Activated CD4-positive, CD25-positive, alpha-beta regulatory T cell treated with anti-CD3 and anti-CD28 coated beads, Interleukin-2, amount 50 U/mL, for 16 hours (primary cell): ENCODE results near the gene HSF2BP.
"Not testable (repeated sequence)": the region's sequence is repeated elsewhere in the genome, so short reads cannot be mapped to it uniquely, and the experiment has no call there.

ENCODE experiments used
- DNase-seq: peaks from one replicate; pipeline ENCODE4 v3.0.0-alpha.2; 2020; ENCODE audit warnings: low read depth, low spot score

Gene HSF2BP

DNA sequence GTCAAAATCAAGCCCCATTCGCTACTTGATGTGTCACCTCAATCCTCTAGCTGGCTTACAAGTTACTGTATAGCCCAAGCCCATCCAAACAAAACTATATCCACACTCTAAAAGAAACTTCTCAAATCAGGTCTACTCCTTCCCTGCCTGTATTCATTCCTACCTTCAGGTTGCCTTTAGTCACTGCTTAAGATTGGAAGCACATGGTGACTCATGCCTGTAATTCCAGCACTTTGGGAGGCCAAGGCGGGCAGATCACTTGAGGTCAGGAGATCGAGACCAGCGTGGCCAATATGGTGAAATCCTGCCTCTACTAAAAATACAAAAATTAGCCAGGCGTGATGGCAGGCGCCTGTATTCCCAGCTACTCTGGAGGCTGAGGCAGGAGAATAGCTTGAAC, 7.4 kb downstream of the HSF2BP start:
- DNase-seq = not testable (repeated sequence)

DNA sequence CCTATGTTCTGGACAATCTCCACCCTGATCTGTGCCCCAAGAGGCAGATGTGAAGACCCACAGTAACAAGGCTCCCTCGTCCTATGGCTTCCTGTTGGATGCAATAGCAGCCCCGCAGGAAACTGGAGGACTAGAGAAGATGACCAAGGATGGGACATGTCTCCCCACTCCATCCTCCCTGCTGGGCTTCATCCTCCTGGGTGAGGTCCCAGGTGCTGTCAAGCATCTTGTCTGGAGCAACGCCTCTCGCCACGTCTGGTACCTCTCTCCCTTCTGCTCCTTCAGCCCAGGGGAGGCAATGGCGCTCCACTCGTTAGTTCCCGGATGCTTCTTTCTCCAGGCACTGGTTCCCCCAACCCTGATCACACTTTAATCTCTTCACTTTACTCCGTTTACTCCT, 11.1 kb downstream of the HSF2BP start:
- DNase-seq = no peak

DNA sequence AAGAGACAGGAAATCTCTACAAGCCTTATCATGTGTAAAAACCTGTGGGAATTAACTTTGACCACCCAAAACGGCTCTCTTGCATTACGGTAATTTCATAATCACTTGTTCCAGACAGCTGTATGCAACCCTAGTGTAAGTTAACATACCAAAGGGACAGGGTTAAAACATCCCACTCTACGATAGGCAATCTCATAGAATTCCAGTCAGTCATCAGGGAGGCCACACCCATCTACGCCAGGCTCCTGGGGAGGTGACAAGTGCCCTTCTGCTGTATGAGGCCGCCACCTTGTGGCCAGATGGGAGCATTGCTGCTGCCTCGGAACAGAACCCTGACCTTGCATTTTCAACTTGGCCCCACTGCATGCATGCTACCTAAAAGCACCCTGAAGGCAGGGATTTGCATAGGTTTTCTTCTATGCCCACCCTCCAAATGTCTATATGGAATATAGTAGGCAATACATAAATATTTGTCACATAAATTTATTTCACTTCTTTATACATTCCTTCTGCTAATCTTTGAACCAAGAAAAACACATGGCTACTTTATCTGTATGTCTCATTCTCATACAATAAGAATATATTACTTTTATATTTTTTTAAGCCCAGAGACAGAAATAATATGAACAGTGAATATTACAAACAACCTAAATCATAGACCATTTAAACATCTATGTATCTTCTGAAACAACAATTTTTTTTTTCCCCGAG, 12.6 kb downstream of the HSF2BP start:
- DNase-seq = peak; percentile 73

DNA sequence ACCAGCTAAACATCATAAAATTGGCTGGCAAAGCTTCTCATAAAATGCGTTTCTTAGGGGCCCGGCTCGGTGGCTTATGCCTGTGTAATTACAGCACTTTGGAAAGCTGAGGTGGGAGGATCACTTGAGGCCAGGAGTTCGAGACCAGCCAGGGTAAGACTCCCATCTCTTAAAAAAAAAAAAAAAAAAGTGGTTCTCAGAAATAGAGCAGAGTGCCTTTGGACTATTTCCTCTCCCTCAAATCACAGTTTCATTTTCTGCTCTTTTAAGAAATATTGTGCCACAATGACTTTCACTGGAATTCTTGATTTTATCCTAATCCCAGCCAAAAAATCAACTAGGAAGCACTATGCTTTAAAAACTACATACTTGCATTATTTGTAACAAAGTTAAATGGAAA, 13.3 kb downstream of the HSF2BP start:
- DNase-seq = no peak

DNA sequence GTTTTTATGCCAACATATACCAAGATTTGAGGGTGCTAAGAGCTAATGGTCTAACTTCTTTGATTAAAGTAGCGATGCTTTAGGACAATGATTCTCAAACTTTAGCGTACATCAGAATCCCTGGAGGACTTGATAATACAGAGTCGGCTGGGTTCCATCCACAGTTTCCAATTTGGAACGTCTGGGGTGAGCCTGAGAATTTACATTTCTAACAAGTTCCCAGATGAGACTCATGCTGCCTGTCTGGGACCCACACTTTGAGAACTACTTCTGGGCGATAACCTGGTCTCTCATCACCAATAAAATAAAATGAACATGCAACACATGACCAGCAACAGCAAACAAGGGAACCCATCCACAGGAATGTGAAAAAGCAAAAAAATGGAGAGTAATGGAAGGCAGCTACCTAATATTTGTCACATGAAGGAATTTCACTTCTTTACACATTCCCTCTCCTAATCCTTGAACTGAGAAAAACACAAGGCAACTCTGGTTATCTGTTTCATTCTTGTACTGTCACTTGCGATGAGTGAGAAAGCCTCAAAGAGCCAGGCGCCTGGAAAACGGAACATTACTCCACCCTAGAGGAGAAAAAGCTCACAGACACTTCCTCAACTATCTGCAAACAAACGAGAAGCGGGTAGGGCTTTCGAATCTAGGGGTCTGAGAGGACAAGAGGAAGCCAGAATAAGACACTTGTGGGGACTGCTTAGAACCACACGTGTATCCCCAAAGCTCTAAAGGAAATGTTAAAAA, 14.0 kb downstream of the HSF2BP start:
- DNase-seq = no peak

DNA sequence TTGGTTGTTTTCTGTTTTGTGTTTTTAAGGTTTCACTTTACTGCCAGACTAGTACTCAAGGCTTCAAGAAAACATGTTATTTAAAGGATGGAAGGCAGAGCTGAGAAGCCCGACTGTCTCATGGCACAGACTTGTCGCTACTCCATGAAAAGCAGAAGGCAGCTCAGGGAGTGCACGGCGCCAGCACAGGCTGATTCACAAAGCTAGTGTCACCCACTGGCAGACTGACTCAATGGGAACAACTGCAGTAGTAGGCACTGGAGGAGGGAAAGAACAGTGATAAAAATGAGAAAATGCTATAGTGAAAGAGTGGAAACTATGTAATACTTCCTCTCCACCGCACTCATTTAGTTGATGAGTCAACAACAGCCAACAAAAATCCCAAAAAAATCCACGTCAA, 14.7 kb downstream of the HSF2BP start:
- DNase-seq = no peak

DNA sequence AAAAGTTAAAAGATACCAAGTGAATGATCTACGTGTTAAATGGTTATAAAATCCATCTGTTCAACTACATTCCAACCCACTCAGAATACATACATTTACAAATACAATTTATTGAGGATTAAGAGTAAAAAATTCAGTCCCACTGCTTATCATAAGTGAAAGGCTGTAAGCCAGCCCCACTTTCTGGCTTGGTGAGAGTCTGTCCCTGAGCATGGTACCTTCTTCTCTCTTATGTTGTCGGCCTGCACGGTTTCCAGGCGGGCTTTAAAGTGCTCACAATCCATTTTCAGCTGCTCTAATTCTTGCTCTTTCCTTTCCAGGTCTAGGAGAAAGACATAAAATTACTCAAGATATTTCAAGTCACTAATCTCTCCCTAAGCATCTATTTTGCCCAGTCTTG, 15.2 kb downstream of the HSF2BP start:
- no peak for DNase-seq

DNA sequence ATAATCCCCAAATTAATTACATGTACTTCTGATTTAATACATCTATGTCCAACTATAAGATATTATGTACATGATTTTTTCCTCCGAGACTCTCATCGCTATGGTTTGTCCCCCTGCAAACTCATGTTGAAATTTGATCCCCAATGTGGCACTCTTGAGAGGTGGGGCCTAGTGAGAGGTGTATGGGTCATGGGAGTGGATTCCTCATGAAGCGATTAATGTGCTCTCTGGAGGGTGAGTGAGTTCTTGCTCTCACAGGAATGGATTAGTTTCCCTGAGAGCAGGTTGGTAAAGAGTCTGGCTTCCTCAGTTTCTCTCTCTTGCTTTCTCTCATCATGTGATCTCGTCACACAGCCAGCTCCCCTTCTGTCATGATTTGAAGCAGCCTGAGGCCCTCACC, 16.1 kb downstream of the HSF2BP start:
- DNase-seq = no peak

DNA sequence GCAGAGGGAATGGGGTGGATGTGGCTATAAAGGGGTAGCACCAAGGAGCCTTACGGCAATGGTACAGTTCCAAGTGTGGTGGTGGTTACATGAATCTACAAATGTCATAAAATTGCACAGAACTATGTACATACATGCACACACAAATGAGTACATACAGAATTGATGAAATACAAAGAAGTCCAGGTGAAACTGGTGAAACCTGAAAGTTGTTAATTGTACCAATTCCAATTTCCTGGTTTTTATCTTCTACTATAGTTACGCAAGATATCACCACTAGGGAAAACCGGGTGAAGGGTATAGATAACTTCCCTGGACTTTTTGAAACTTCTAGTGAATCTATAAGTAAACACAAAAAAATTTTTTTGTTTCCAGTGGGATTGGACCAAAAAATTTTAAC, 18.9 kb downstream of the HSF2BP start:
- no peak for DNase-seq

DNA sequence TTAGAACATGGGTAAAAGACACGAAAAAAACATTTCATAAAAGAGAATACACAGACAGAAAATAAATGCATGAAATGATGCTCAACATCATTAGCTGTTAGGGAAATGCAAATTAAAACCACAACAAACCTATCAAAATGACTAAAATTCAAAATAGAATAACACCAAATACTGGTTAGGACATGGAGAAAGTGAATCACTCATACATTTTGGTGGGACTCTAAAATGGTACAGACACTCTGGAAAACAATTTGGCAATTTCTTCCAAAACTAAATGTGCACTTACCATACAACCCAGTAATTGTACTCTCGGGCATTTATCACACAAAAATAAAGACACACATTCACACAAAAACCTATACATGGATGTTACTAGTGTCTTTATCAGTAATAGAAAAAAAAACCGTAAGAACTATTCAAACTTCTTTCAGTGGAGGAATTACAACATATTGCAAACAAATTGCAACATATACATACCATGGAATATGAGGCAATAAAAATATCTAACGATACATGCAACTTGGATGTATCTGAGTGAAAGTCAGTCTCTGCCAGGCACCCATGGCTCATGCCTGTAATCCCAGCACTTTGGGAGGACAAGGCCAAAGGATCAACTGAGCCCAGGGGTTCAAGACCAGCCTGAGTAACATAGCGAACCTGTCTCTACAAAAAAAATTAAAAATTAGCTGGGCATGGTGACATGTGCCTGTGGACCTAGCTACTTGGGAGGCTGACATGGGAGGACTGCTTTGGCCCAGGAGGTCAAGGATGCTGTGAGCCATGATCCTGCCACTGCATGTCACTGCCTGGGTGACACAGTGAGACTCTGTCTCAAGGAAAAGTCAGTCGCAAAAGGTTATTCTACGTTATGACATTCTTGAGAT, 19.6 kb downstream of the HSF2BP start:
- DNase-seq = no peak

DNA sequence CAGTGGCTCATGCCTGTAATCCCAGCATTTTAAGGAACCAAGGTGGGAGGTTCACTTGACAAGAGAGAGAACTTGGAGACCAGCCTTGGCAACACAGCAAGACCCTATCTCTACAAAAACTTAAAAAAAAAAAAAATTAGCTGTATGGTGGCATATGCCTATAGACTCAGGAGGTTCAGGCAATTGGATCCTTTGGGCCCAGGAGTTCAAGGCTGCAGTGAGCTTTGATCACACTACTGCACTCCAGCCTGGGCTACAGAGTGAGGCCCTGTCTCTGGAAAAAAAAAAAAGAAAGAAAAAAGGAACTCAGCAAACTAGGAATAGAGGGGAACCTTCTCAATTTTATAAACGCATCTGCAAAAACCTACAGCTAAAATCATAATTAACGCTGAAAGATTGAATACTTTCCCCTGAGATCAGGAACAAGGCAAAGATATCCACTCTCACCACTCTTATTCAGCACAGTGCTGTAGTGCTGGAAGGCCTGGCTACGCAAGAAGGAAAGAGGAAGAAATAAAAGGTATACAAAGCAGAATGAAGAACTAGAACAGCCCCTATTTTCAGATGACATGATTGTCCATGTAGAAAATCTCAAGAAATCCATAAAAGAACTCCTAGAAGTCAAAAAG, 21.6 kb downstream of the HSF2BP start:
- no peak for DNase-seq

DNA sequence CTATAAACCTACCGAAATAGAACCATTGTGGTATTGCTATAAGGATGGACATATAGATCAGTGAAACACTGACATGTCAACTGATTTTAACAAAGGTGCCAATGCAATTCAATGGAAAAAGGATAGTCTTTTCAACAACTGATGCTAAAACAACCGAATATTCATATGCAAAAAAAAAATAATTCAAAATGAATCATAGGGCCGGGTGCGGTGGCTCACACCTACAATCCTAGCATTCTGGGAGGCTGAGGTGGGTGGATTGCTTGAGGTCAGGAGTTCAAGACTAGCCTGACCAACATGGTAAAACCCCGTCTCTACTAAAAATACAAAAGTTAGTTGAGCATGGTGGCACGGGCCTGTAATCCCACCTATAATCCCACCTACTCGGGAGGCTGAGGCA, 23.9 kb downstream of the HSF2BP start:
- no peak for DNase-seq

DNA sequence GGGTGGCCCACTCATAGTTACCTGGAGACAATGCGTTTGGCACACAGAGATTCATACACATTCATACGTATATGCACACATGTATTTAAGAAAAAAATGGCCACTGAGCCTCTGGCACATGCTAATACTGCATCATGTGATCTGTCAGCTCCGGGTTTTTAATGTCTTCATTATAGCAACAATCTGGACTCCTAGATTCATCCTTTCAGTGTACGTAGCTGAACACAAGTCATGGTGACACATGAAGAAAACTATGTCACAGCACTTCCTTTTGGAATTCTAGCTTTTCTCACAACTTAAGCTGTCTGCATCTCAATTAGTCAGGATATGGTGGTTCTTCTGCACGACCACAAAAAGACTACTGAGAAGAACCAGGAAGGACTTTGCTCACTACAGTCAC, 24.7 kb downstream of the HSF2BP start:
- no peak for DNase-seq

DNA sequence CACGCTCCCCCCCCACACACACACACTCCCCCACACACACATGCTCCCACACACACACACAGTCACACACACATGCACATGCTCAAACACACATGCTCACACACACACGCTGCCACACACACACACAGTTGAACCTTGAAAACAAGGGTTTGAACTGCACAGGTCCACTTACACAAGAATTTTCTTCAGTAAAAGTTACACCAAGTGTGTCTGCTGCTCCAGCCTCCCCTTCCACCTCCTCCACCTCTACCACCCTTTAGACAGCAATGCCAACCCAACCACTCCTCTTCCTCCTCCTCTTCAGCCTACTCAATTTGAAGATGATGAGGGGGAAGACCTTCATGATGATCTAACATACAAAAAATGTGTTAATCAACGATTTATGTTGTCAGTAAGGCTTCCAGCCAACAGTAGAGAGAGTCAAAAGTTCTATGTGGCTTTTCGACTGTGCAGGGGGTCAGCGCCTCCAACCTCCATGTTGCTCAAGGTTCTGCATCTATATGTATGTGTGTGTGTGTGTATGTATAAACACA, 26.8 kb downstream of the HSF2BP start:
- DNase-seq = no peak

DNA sequence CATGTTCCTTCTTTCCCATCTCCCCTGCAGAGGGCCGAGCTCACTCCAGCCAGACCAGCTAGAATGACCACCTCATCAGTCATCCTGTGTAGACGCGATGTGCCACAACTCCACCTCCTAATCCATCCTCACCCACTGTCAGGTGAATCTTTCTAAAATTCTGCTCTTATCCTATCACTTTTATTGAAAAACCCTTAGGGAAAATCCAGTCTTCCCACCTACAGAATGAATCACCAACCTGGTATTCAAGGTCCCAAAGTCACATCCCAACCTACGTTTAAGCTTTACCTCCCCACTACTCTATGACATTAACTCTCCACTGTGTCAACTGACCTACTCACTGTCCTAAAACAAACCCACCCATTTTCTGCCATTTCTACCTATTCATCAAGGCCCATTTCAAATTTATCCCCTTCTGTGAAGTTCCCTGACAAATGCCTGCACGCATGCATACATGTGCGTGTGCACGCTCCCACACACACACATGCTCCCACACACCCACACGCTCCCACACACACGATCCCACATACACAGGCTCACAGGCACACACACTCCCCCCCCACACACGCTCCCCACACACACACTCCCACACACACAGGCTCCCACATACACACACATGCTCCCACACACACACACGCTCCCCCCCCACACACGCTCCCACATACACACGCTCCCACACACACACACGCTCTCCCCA, 27.7 kb downstream of the HSF2BP start:
- no peak for DNase-seq

DNA sequence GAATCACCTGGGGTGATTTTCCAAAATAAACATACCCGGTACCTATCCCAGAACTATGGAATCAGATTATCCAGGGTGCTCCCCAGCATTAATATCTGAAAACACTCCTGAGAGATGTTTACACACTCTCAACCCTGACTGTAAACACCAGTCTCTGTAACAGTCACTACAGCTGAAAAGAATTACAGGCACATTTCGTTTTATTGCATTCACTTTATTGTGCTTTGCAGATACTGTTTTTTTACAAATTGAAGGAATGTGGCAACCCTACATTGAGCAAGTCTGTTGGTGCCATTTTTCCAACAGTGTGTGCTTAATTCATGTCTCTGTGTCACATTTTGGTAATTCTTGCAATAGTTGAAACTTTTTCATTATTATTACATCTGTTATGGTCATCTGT, 31.8 kb downstream of the HSF2BP start:
- no peak for DNase-seq

DNA sequence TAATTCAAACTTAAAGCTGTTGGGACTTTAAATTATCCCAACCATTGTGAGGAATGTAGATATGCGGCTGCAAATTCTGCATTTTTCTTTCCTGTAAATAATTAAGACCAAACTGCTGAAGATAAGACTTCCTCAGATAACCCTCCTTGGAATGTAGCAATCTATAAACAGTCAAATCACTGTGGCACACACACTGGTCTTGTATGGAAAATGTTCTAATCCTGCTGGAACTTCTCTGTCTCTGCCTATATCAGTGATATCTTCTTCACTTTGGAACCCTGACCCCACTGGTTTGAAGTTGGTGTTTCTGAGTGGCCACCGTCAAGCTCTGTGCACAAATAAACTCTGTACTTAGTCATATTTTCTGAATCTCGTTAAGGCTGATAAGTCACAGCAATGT, 32.9 kb downstream of the HSF2BP start:
- no peak for DNase-seq

DNA sequence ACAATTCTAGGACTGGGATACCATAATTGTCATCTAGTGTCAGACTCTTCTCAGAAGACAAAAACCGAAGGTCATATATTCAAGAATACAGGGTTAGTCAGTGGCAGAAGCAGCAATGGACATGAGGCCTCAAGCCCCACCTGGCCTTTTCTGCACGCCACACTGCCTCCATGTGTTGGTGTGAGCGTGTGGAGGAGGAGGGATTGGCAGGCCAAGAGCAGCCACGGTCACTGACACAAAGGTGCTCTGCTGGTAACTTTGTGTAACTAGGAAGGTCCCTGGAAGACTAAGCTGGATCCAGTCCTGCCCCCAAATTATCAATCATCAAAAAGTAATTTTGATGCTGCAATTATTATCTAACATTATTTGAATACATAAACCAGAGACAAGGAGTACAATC, 34.9 kb downstream of the HSF2BP start:
- DNase-seq = no peak

DNA sequence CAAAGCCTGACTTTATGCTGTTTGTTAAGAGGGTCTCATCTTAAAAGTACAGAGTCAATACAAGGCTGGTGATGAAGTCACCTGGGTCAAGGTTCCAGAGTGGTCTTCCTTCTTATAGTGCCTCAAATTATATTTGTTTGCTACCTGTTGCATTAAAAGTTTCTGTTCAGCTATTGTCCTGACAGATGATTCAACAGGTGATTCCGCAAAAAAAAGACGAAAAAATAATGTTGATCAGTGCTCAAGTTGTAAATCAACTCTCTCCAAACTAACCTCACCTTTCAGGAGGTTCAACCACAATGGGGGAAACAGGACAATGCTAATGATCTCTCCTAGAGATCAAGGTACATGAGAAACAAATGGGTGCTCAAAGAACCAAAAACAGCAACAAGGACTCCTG, 35.7 kb downstream of the HSF2BP start:
- DNase-seq = no peak

DNA sequence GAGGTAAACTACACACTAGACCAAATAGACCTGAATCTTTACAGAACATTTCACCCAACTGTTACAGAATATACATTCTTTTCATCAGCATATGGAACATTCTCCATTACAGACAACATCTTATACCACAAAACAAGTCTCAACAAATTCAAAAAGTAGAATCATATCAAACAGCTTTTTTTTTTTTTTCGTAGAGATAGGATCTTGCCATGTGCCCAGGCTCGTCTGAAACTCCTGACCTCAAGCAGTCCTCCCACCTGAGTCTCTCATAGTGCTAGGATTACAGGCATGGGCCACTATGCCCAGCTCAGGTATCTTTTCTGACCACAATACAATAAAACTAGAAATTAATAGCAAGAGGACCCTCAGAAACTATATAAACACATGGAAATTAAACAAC, 36.5 kb downstream of the HSF2BP start:
- DNase-seq = no peak

DNA sequence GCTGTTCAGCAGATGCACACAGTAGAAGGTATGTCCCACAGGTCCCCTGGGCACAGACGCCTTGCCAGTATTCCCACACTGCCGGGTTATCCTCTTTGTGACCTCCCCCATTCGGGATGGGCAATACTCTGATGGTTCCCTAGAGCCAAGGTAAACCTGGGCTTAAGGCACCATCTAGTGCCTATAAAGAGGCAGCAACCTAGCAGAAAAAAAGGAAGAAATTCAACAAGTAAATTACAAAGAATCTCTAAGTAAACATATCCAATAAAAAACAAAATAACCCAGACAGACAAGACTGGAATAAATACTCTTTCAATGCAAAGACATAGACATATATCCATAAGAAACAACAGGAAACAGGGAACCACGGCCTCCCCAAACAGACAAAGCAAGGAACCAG, 39.4 kb downstream of the HSF2BP start:
- no peak for DNase-seq
